Right kidney (tissue), 9 donors: ENCODE data around the gene ITGB2.

Experiments used
- DNase-seq: peaks from one replicate; pipeline ENCODE4 v3.0.0-alpha.2; 2016
- long read RNA-seq, 8 donors: transcript quantifications; one replicate each; lab custom pipeline, GENCODE V29; 2026

Gene ITGB2
- long read RNA-seq, donor 1, partial matches to known transcripts: 0 of 2 reads
- long read RNA-seq, donor 1, other reads (novel, unspliced or antisense): 0 of 2 reads
- long read RNA-seq, donor 2, partial matches to known transcripts: 0 of 16 reads
- long read RNA-seq, donor 2, other reads (novel, unspliced or antisense): 14 of 16 reads
- long read RNA-seq, donor 3: 0 reads
- long read RNA-seq, donor 4, partial matches to known transcripts: 0 of 1 reads
- long read RNA-seq, donor 4, other reads (novel, unspliced or antisense): 0 of 1 reads
- long read RNA-seq, donor 5, partial matches to known transcripts: 0 of 4 reads
- long read RNA-seq, donor 5, other reads (novel, unspliced or antisense): 0 of 4 reads
- long read RNA-seq, donor 6, partial matches to known transcripts: 0 of 3 reads
- long read RNA-seq, donor 6, other reads (novel, unspliced or antisense): 0 of 3 reads
- long read RNA-seq, donor 7, partial matches to known transcripts: 0 of 3 reads
- long read RNA-seq, donor 7, other reads (novel, unspliced or antisense): 0 of 3 reads
- long read RNA-seq, donor 8, partial matches to known transcripts: 0 of 2 reads
- long read RNA-seq, donor 8, other reads (novel, unspliced or antisense): 0 of 2 reads

DNA sequence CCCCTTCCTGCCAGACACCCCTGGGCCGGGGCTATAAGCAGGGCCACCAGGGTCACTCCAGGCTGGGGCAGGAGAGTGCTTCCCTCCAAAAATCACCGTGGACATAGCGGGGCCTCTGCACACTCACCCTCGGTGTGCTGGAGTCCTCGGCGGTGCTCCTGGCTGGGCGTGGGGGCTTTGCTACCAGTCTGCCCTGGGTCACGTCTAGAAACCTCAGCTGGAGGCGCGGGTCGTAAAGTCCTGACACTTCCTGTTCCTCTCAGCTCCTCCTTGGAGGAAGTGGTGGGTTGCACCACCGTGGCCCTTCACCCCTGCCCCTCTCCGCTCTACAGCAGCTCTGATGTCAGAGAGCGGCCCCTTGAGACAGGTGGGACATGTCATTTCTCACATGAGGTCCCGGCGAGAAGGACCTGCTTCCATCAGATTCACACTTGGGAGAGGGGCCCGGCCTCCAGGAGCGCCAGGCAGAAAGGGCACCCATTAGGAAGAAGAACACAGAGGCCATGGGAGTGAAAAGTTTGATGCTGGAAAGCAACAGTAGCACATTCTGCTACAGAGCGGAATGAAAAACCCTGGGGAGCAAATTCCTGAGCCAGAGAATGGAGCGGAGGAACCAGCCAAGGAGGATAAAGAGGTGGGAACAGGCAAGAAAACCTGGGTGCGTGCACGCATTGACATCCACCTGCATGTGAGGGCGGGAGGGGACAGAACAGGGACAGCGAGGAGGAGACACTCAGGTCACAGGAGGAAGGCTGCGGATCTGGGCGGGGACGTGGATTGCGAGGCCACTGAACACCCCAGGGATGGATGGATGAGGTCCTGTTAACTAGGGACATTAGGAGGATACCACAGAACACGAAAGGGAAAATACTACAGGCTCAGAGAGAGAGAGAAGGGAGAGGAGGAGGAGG lies at the start of gene ITGB2:
Gene ITGB2, minus strand, starts transcription at position 206 of the 911 bp plus-strand sequence. CDS start 10,117 bp downstream, outside the sequence.
- DNase-seq: no peak

DNA sequence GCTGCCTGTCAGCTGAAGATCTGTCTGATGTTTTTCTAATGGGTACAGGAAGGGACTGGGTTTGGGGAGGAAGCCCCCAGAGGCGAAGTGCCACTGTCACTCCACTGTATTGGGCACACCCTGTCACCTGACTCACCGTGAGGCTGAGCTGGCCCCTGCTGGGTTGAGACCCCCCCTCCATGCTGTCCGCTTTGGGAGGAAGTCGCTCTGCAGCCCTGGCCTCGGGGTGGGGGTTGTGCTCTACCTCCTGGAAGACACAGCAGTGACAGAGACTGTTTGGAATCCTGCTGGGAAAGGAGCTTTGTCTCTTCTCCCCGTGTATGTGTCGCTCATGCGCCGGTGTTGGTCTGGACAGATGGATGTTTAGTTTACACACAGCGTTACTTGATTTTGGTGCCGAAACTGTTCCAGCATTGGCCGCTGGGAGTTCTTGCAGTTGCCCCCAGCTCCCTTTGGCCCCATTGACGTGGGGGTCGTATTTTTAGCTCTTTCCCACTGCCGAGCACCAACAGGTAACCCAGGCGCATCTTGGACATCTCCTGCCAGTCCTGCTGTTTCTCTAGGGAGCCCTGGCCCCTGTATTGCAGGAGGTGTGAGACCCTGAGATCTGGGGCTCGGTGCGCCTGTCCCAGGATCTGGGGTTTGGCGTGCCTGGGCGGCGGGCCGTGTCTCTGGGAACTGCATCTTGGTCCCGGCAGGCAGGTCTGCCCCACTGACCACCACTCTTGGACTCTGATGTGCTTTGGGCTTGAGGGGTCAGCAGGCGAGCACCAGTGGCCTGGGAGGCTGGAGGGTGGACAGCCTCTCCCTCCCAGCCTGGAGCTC lies 49.4 kb upstream of the ITGB2 start:
- peak; percentile 12 for DNase-seq

DNA sequence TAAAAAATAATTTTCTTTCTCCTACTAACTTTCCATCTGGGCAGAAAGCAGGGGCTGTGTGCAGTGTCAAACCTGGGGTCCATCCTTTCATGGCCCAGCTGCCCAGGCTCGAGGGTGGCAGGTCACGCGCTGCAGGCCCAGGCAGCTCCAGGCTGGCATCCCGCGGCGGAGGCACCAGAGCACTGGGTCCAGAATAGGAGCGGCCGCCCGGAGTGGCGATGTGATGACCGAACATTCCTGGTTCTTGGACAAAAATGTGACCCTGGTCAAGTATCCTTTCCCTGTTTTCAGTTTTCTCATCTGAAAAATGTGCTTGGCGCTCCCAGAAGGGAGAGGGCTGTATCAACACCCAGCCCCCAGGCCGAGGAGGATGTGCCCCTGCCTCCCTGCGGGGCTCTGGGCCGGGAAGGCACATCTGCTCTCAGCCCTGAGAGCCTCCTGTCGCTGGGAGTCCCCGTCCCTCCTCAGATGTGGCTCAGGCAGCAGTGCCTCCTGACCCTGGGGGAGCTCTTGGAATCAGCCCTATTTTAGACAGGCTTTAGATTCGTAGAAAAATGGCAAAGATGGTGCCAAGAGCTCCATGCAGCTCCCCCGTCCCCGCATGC lies 48.5 kb upstream of the ITGB2 start:
- DNase-seq: no peak

- no peak for DNase-seq
Measured at GRCh38 chr21:44967082-44968047, 46.7 kb upstream of the ITGB2 start.

GRCh38 chr21:44966135-44967081 lies 45.7 kb upstream of the ITGB2 start:
- peak; percentile 22 for DNase-seq

- DNase-seq: no peak
Measured at GRCh38 chr21:44965251-44966022, 44.7 kb upstream of the ITGB2 start.

DNA sequence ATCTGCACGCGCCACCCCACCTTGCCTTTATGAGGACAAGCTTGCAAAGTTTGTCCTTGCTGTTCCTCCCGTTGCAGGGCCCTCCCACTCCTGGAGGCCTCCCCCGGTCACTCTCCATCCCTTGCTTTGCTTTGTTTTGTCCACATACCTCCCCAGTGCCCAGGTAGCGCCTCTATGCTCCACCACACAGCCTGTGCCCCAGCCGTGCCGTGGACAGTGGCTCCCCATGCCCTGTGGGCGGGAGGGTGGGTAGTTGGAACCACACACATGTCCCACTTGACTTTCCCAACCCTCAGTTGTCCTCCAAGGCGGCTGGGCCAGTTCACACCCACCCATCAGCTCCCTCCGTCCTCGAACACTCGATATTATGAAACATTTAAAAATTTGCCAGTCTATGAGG lies 43.7 kb upstream of the ITGB2 start:
- DNase-seq: no peak

DNA sequence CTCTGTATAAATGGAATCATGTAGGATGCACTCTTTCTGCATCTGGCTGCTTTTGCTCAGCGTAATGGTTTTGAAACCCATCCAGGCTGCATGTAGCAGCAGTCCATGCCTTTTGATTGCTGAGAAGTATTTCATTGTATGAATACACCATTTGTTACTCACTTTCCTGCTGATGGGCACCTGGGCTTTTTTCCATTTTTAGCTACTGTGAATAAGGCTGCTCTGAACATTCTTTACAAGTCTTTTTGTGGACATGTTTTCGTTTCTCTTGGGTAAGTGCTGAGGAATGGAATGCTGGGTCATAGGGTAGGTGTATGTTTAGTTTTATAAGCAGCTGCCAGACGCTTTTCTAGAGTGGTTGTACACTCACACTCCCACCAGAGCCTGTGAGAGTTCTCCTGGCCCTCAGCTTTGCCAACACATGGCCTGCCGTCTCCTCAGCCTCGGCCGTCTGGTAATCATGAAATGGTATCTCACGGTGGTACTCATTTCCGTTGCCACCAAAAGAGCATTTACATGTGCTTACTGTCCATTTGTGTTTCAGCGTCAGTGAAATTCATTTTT lies 41.8 kb upstream of the ITGB2 start:
- DNase-seq: no peak

DNA sequence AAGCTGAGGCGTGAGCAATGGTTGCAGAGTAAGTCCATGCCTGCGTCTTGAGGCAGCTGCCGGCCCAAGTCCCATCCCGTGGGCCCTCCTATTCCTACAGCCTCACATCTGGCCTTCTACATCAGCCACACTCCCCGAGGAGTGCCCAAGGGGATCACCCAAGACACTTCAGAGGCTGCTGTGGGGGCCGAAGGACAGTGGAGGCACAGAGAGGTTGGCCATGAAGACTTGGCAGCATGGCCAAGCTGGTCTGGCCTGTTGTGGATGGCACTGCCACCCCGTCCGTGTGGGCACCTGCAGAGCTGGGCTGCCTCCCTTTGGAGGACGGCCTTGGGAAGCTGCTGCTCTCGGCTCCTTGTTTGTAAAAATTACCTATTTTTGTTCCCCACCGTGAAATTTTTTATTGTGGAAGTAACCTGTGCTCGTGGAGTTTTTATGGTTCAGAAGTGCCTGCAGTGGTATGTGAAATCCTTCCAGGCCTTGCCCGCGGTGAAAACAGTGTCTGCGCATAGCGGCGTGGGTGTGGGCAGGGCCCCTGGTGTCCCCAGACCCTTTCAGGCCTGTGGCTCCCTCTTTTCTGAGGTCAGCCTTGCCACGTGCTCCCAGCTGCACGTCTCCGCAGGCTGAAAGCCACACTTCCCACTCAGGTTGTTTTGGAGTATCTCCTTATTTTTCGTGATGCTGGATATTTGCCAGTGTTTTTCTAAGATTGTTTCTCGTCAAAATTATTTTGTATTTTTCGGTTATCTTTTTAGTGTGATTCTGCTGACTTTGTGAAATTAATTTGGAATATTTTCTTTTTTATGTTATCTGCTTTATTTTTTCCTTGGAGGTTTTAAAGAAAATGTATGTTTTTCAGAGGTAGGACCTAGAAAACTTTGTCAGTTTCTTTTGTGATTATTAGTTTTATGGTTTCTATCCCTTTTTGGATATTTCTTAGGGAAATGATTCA lies 39.7 kb upstream of the ITGB2 start:
- DNase-seq: no peak

- DNase-seq: no peak
Measured at GRCh38 chr21:44959376-44960091, 38.8 kb upstream of the ITGB2 start.

DNA sequence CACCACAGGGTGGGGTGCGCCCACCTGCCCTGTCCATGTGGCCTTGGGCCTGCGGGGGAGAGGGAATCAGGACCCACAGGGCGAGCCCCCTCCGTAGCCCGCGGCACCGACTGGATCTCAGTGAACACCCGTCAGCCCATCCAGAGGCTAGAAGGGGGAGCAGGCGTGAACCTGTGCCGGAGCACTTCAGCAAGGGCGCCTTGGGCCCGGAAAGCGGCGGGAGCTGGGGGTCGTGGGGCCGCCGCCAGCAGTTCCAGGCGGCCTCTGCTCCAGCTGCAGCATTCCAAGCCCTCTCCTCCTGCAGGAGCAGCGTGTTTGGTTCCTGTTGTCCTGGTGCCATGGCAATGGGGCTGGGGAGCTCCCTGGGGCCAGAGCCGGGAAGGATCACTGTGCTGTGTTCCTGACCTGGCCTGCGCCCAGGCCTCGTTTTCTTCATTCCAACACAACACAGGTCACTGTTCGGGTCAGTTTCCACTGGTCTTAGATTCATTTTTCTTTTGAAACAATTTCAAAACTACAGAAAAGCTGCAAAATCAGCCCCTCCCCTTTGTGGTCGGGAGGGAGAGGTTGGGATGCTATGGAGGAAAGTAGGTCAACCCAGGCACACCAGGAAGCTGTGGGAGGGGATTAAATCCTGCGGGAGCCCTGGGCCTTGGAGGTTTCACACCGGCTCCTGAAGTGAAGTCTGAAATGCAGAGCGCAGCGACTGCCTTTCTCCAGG lies 37.9 kb upstream of the ITGB2 start:
- peak; percentile 18 for DNase-seq

DNA sequence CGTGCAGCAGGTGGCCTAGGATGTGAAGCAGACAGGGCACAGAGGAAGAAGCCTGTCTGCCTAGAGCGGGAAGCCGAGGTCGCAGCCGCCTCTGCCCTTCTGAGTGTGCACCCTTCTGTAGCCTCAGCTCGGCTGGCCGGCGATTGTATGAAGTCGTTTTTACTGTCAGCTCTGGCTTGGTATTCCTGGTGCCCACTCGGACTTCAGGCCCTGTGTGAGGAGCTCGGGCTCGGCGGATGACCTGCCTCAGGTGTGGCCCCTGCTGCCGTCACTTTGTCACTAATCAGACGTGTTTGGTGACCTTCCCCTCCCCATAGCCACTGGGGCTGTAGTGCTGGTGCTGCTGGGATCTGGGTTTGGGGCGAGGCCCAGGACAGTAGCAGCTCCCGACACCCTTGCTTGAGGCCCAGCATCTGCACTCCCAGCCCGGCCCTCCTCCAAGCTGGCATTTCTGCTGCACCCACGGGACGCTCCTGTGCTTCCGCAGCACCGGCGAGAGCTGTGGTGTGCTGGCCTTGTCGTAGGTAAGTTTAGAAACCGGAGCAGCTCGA lies 37.3 kb upstream of the ITGB2 start:
- DNase-seq: no peak

GRCh38 chr21:44957047-44957831 lies 36.5 kb upstream of the ITGB2 start:
- DNase-seq: no peak
